B cell (primary cell): ENCODE data around the gene NKG7. TPM values are rescaled to one million over a fixed set of nuclear protein-coding genes. Genes with fewer than 3 reads are reported as not detected.

Source experiments
- ATAC-seq: fragments of 200-7000 bp; cut with Tn5 transposase; one replicate; pipeline ENCODE4 v1.10.0; 2021; ENCODE audit warnings: low read depth, mild to moderate bottlenecking, moderate number of reproducible peaks, moderate library complexity
- CTCF ChIA-PET: fragments of 350-600 bp; sonication (Branson Sonifier 250); formaldehyde crosslinking; loops from one replicate; lab custom pipeline; 2021; ENCODE audit warnings: antibody characterized with exemption, inconsistent platforms; lab: Charles Lee
- POLR2A ChIA-PET: fragments of 350-600 bp; sonication (Branson Sonifier 250); formaldehyde crosslinking; loops from one replicate; lab custom pipeline; 2021; ENCODE audit warnings: antibody characterized with exemption; lab: Charles Lee
- DNase-seq: peaks from one replicate; pipeline ENCODE4 v3.0.0; 2013
- H2AFZ ChIP-seq: 2 replicates; pipeline ENCODE4 v1.6.1; 2012; ENCODE audit warnings: mild to moderate bottlenecking, low read depth, low read length; ENCODE audit not compliant: insufficient read depth, poor library complexity, severe bottlenecking
- H3K27ac ChIP-seq, 2 donors: 1 replicate in 1 of 2; 2 replicates in 1 of 2; pipeline ENCODE4 v1.5.1; 2012 to 2013; ENCODE audit warnings: low read length in 2 of 2, mild to moderate bottlenecking in 2 of 2, moderate library complexity in 1 of 2
- H3K27me3 ChIP-seq, 4 experiments: fragments of 200-600 bp in 1 of 4; sonication (generic) in 1 of 4; replicated peaks in 1 of 4; 1 replicate in 2 of 4; 2 replicates in 2 of 4; pipeline versions ENCODE4 v1.6.1 to v1.7.0; 2013 to 2016; ENCODE audit warnings: low read length in 3 of 4, mild to moderate bottlenecking in 2 of 4, mixed read lengths in 1 of 4, moderate library complexity in 1 of 4; ENCODE audit not compliant: insufficient read depth in 4 of 4, control insufficient read depth in 3 of 4; ENCODE audit errors: control extremely low read depth in 1 of 4
- H3K36me3 ChIP-seq, 2 experiments: replicated peaks in 1 of 2; 1 replicate in 1 of 2; 2 replicates in 1 of 2; pipeline versions ENCODE4 v1.6.1 to v1.7.1; 2013; ENCODE audit warnings: low read length in 1 of 2; ENCODE audit not compliant: insufficient read depth in 2 of 2, control insufficient read depth in 1 of 2; ENCODE audit errors: control extremely low read depth in 1 of 2, extremely low read depth in 1 of 2
- H3K4me1 ChIP-seq, 2 donors: fragments of 200-600 bp in 1 of 2; sonication (generic) in 1 of 2; 1 replicate in 1 of 2; 2 replicates in 1 of 2; pipeline versions ENCODE4 v1.5.1 to v1.6.1; 2013 to 2017; ENCODE audit warnings: low read length in 2 of 2; ENCODE audit not compliant: control insufficient read depth in 2 of 2, insufficient read depth in 2 of 2
- H3K4me2 ChIP-seq: replicated peaks from 2 replicates; pipeline ENCODE3; 2012; ENCODE audit warnings: mild to moderate bottlenecking, low read depth, low read length; ENCODE audit not compliant: poor library complexity, severe bottlenecking
- H3K4me3 ChIP-seq, 5 experiments: fragments of 200-600 bp in 1 of 5; sonication (generic) in 1 of 5; 1 replicate in 3 of 5; 2 replicates in 2 of 5; pipeline versions ENCODE4 v1.5.1 to v1.7.0; 2011 to 2016; ENCODE audit warnings: low read length in 4 of 5, mild to moderate bottlenecking in 4 of 5, low read depth in 2 of 5, control low read depth in 1 of 5, moderate library complexity in 1 of 5; ENCODE audit not compliant: insufficient read depth in 1 of 5; ENCODE audit errors: control extremely low read depth in 1 of 5, extremely low read depth in 1 of 5
- H3K79me2 ChIP-seq: fragments of 200-600 bp; sonication (generic); one replicate; pipeline ENCODE4 v1.6.0; 2016; ENCODE audit warnings: low read length; ENCODE audit not compliant: control insufficient read depth, insufficient read depth
- H3K9ac ChIP-seq: fragments of 200-600 bp; sonication (generic); 2 replicates; pipeline ENCODE4 v1.6.1; 2017; ENCODE audit warnings: mild to moderate bottlenecking, low read length, moderate library complexity
- H3K9me3 ChIP-seq, 3 donors: one replicate each; pipeline versions ENCODE4 v1.6.1 to v1.7.1; 2013; ENCODE audit warnings: low read length in 2 of 3; ENCODE audit not compliant: control insufficient read depth in 2 of 3, insufficient read depth in 1 of 3; ENCODE audit errors: control extremely low read depth in 1 of 3
- H4K20me1 ChIP-seq: 2 replicates; pipeline ENCODE4 v1.6.0; 2012; ENCODE audit warnings: mild to moderate bottlenecking, low read length; ENCODE audit not compliant: insufficient read depth, control insufficient read depth, poor library complexity, severe bottlenecking
- H3K27ac Mint-ChIP-seq: one replicate; pipeline ENCODE4 v1.8.0; 2021; ENCODE audit warnings: mixed read lengths
- H3K27me3 Mint-ChIP-seq: one replicate; pipeline ENCODE4 v1.8.0; 2021; ENCODE audit warnings: mixed read lengths
- H3K4me1 Mint-ChIP-seq: one replicate; pipeline ENCODE4 v1.8.0; 2021; ENCODE audit warnings: mixed read lengths
- H3K4me3 Mint-ChIP-seq: one replicate; pipeline ENCODE4 v1.8.0; 2021; ENCODE audit warnings: mixed read lengths
- H3K9me3 Mint-ChIP-seq: one replicate; pipeline ENCODE4 v1.8.0; 2022; ENCODE audit warnings: mixed read lengths; ENCODE audit not compliant: insufficient read depth
- EZH2 ChIP-seq: IDR thresholded peaks from 2 replicates; pipeline ENCODE4 v1.6.1; 2012; ENCODE audit warnings: borderline replicate concordance, low read depth, mild to moderate bottlenecking, moderate library complexity, low read length; ENCODE audit not compliant: insufficient read depth, poor library complexity, severe bottlenecking
- WGBS: methylation state at CpG from one replicate; pipeline ENCODE4 v1.1.5; 2013; ENCODE audit warnings: missing lambda C conversion rate; ENCODE audit not compliant: insufficient coverage; 5-methylcytosine and 5-hydroxymethylcytosine counted together
- intact Hi-C: fragments of 100-400 bp; cut with micrococcal nuclease; formaldehyde crosslinking; loops from one replicate; pipeline ENCODE4 v1.10.0; 2022
- polyA plus RNA-seq: library from polyadenylated mRNA; depleted of rRNA; stranded (reverse); fragments of >200 nt; gene quantifications from 2 replicates; pipeline ENCODE4 v1.2.3, GENCODE V29; 2012
- total RNA-seq, 2 donors: library from RNA; stranded (reverse); fragments of 120-200 nt in 1 of 2; gene quantifications; 1 replicate in 1 of 2; 2 replicates in 1 of 2; pipeline versions ENCODE4 v1.2.3 to v1.2.4, GENCODE V29; 2013 to 2022
- TF ChIP-seq, protein P1 (sequence below): fragments of 200-600 bp; IDR thresholded peaks from one replicate; pipeline ENCODE4 v1.8.0; 2022; ENCODE audit warnings: antibody characterized with exemption, mild to moderate bottlenecking

NKG7 gene
- total and polyA plus RNA-seq, 2 donors (not counting 1 experiment from before 2014, with no cell fraction given), result 1.9 to 6.6 TPM

DNA sequence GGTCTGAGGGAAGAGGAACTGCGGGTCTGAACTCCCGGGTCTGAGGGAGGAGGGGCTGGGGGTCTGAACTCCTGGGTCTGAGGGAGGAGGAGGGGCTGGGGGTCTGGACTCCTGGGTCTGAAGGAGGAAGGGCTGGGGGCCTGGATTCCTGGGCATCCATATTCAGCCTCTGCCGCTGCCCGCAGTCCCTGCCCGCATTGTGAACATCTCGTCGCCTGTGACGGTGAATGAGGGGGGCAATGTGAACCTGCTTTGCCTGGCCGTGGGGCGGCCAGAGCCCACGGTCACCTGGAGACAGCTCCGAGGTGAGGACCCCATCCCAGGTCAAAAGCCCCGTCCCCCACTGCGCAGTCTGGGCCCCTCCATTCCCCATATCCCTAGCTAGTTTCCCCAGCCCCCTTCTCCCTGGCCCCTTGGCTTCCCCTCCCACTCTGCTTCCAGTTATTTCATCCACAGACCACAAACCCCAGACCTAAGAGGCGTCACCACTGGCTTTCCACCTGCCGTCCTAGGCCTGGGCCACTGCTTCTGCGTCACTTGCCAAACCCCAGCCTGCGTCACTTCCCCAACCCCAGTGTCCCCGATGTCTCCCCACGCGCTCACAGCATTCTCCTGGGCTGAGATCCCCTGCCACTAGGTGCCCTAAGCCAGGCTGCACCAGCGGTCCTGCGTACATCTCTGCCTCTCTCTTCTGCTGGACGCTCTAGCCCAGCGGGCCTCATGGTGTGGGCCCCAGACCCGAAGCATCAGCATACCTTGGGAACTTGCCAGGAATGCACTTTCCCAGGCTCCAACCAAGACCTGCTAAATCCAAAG is 47.1 kb downstream of the NKG7 start:
- H3K27ac ChIP-seq, result no peak overlapping the region
- ChIA-PET CTCF (no interaction called here), POLR2A (no interaction called here)
- no peak overlapping the region for H3K9ac ChIP-seq
- peaks cover 12 to 20% of the 10 kb centered on the region in 2 donors for H3K4me1 ChIP-seq
- Mint-ChIP-seq H3K4me1 (peaks cover 11% of the 10 kb centered on the region), H3K9me3 (no peaks in the 10 kb centered on the region), H3K4me3 (no peak overlapping the region), H3K27me3 (peaks cover 67% of the 10 kb centered on the region), H3K27ac (no peak overlapping the region)
- DNase-seq (no peak), ATAC-seq (no peak)
- intact Hi-C loops, result no loop called here
- H3K27me3 ChIP-seq, result peaks cover 0 to 51% (median 27%) of the 10 kb centered on the region in 4 experiments
- no peaks in the 10 kb centered on the region for H4K20me1 ChIP-seq
- WGBS, result 73% methylated on average over 26 of the region's 26 CpGs
- H3K4me3 ChIP-seq, result no peak overlapping the region
- peaks cover 0 to 23% (median 0%) of the 10 kb centered on the region in 3 donors for H3K9me3 ChIP-seq
- H3K36me3 ChIP-seq, result no peaks in the 10 kb centered on the region
- no peak overlapping the region for H3K4me2 ChIP-seq
- TF ChIP-seq EZH2, result no peak
- TF ChIP-seq, protein P1, sequence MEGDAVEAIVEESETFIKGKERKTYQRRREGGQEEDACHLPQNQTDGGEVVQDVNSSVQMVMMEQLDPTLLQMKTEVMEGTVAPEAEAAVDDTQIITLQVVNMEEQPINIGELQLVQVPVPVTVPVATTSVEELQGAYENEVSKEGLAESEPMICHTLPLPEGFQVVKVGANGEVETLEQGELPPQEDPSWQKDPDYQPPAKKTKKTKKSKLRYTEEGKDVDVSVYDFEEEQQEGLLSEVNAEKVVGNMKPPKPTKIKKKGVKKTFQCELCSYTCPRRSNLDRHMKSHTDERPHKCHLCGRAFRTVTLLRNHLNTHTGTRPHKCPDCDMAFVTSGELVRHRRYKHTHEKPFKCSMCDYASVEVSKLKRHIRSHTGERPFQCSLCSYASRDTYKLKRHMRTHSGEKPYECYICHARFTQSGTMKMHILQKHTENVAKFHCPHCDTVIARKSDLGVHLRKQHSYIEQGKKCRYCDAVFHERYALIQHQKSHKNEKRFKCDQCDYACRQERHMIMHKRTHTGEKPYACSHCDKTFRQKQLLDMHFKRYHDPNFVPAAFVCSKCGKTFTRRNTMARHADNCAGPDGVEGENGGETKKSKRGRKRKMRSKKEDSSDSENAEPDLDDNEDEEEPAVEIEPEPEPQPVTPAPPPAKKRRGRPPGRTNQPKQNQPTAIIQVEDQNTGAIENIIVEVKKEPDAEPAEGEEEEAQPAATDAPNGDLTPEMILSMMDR, result no peak
- H3K79me2 ChIP-seq, result no peaks in the 10 kb centered on the region
- no peak overlapping the region for H2AFZ ChIP-seq

DNA sequence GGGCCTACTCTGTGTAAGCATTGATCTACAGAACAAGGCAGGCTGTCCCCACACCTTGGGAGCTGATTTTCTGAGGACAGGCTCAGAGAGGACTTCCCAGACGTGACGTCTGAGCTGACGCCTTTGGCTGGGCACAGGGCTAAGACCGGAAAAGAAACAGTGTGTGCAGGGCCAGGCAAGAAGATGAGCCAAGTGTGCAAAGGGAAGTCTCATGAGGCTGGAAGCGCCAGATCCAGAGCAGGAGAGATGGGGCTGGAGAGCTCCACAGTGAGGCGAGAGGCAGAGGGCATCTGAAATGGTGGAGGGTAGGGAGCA is 48.3 kb downstream of the NKG7 start:
- Histone ChIP-seq H3K79me2 (no peaks in the 10 kb centered on the region), H3K27me3 (peaks cover 0 to 41% (median 25%) of the 10 kb centered on the region in 4 experiments), H3K4me1 (peaks cover 12 to 20% of the 10 kb centered on the region in 2 donors), H3K4me3 (no peak overlapping the region), H3K36me3 (no peaks in the 10 kb centered on the region), H2AFZ (no peak overlapping the region), H3K9me3 (peaks cover 0 to 20% (median 0%) of the 10 kb centered on the region in 3 donors), H4K20me1 (no peaks in the 10 kb centered on the region), H3K9ac (no peak overlapping the region), H3K27ac (no peak overlapping the region), H3K4me2 (no peak overlapping the region)
- Mint-ChIP-seq H3K4me3 (no peak overlapping the region), H3K27me3 (peaks cover 61% of the 10 kb centered on the region), H3K27ac (no peak overlapping the region), H3K9me3 (no peaks in the 10 kb centered on the region), H3K4me1 (peaks cover 11% of the 10 kb centered on the region)
- CTCF ChIA-PET, result no interaction called here
- intact Hi-C loops, result no loop called here
- POLR2A ChIA-PET, result no interaction called here
- DNase-seq (no peak), ATAC-seq (no peak)
- TF ChIP-seq, protein P1, result no peak
- TF ChIP-seq EZH2, result no peak
- WGBS, result 82% methylated on average over 6 of the region's 6 CpGs
